H54 (cell line): Measurements from ENCODE around the gene SLC9B2.
A peak's percentile ranks its signal among the peaks of the same experiment; 100 is the strongest.

Source experiments
- DNase-seq: peaks from one replicate; pipeline ENCODE4 v3.0.0; 2011; ENCODE audit warnings: low spot score, mixed read lengths; ENCODE audit not compliant: insufficient read length
- FAIRE-seq: peaks from 3 replicates; lab custom pipeline; 2011; peaks lifted over from hg19 to GRCh38; lab: Jason Lieb, UNC
- POLR2A ChIP-seq: IDR thresholded peaks from 2 replicates; pipeline ENCODE4 v1.6.1; 2011; ENCODE audit warnings: low read depth, mild to moderate bottlenecking, low read length

SLC9B2 gene

GRCh38 chr4:103076747-103077347, at the start of gene SLC9B2:
SLC9B2 (minus strand) TSS chr4:103076761; CDS start chr4:103067550, 9,211 bp downstream.
- FAIRE-seq (no peak), DNase-seq (no peak)
- no peak for TF ChIP-seq POLR2A

GRCh38 chr4:103126126-103126525, 49.6 kb upstream of the SLC9B2 start:
- DNase-seq, result no peak
- TF ChIP-seq POLR2A, result no peak
- FAIRE-seq, result no peak

GRCh38 chr4:103123114-103123513, 46.6 kb upstream of the SLC9B2 start:
- FAIRE-seq, result no peak

GRCh38 chr4:103118166-103118565, 41.6 kb upstream of the SLC9B2 start:
- no peak for TF ChIP-seq POLR2A
- DNase-seq (no peak), FAIRE-seq (no peak)

More at GRCh38 chr4:103123114-103123513, 46.6 kb upstream of the SLC9B2 start:
- DNase-seq, result no peak
- TF ChIP-seq POLR2A, result no peak

GRCh38 chr4:103111598-103111997, 35.0 kb upstream of the SLC9B2 start:
- DNase-seq (no peak), FAIRE-seq (no peak)
- TF ChIP-seq POLR2A, result no peak

GRCh38 chr4:103108542-103108941, 32.0 kb upstream of the SLC9B2 start:
- no peak for DNase-seq
- FAIRE-seq, result no peak
- TF ChIP-seq POLR2A, result no peak

GRCh38 chr4:103105558-103106356, 29.2 kb upstream of the SLC9B2 start:
- no peak for TF ChIP-seq POLR2A
- DNase-seq, result no peak
- no peak for FAIRE-seq

- DNase-seq (no peak), FAIRE-seq (no peak)
- TF ChIP-seq POLR2A, result no peak
Measured at GRCh38 chr4:103104886-103105285, 28.3 kb upstream of the SLC9B2 start.

GRCh38 chr4:103100691-103101090, 24.1 kb upstream of the SLC9B2 start:
- no peak for TF ChIP-seq POLR2A
- FAIRE-seq (no peak), DNase-seq (no peak)

- no peak for TF ChIP-seq POLR2A
- FAIRE-seq (peak; percentile 90), DNase-seq (peak; percentile 23)
Measured at GRCh38 chr4:103099691-103100392, 23.3 kb upstream of the SLC9B2 start, which contains the start of gene BDH2. BDH2 (minus strand) TSS chr4:103099834; CDS start chr4:103096254, 3,580 bp downstream.

- FAIRE-seq, result no peak
- DNase-seq, result no peak
- no peak for TF ChIP-seq POLR2A
Measured at GRCh38 chr4:103098756-103099440, 22.3 kb upstream of the SLC9B2 start.

GRCh38 chr4:103098341-103098740, 21.8 kb upstream of the SLC9B2 start:
- TF ChIP-seq POLR2A, result no peak
- DNase-seq (no peak), FAIRE-seq (no peak)

GRCh38 chr4:103097112-103097511, 20.6 kb upstream of the SLC9B2 start:
- no peak for DNase-seq
- no peak for TF ChIP-seq POLR2A
- FAIRE-seq, result no peak
